HCT116 (cell line): ENCODE measurements around the gene GNB1. TPM values are rescaled to one million over a fixed set of nuclear protein-coding genes. Genes with fewer than 3 reads are reported as not detected.

Experiments
- ATAC-seq: fragments of 200-7000 bp; cut with Tn5 transposase; 2 replicates; pipeline ENCODE4 v1.9.1; 2020; ENCODE audit warnings: mild to moderate bottlenecking, moderate library complexity
- BruUV-seq: library from RNA; stranded (reverse); fragments of 400-500 nt; replicated peaks from 2 replicates; lab custom pipeline; 2021; lab: Mats Ljungman, UMichigan
- CTCF ChIA-PET: fragments of 300-600 bp; sonication (Branson Sonifier 250); formaldehyde crosslinking; loops from one replicate; lab custom pipeline; 2021; ENCODE audit warnings: antibody characterized with exemption; lab: Charles Lee
- POLR2A ChIA-PET: fragments of 300-600, 350-600 bp; sonication (Branson Sonifier 250); formaldehyde crosslinking; loops from one replicate; lab custom pipeline; 2021; ENCODE audit warnings: antibody characterized with exemption; lab: Charles Lee
- RAD21 ChIA-PET, 2 experiments: fragments of 300-600 bp; sonication (Branson Sonifier 250); formaldehyde crosslinking; loops; one replicate each; lab custom pipeline; 2023; ENCODE audit warnings: low total read pairs in 2 of 2; ENCODE audit not compliant: uncharacterized antibody in 2 of 2, unreplicated experiment in 2 of 2, low non-redundant PET in 1 of 2; lab: Charles Lee
- DNase-seq: peaks from one replicate; pipeline ENCODE4 v3.0.0-alpha.2; 2010; ENCODE audit warnings: low read depth, low spot score
- H2AFZ ChIP-seq: fragments of 200-600 bp; shearing (Covaris generic), sonication (generic); 2 replicates; pipeline ENCODE4 v1.6.1; 2017; ENCODE audit warnings: low read depth, mixed run types, mixed read lengths, antibody characterized with exemption, low read length; ENCODE audit not compliant: poor library complexity, severe bottlenecking
- H3K27ac ChIP-seq: 2 replicates; pipeline ENCODE4 v1.5.1; 2012; ENCODE audit warnings: low read depth, low read length
- H3K27me3 ChIP-seq: fragments of 200-600 bp; sonication (generic); 2 replicates; pipeline ENCODE4 v1.6.1; 2016; ENCODE audit warnings: mixed run types, low read length, mixed read lengths; ENCODE audit not compliant: insufficient read depth
- H3K36me3 ChIP-seq, 2 experiments: fragments of 200-500 bp in 1 of 2; fragments of 200-600 bp in 1 of 2; sonication (Bioruptor generic) in 1 of 2; sonication (generic) in 1 of 2; 2 replicates each; pipeline versions ENCODE4 v1.5.1 to v1.6.1; 2014 to 2016; ENCODE audit warnings: low read length in 2 of 2, inconsistent platforms in 1 of 2, mixed read lengths in 1 of 2, mixed run types in 1 of 2; ENCODE audit not compliant: insufficient read depth in 2 of 2, control insufficient read depth in 1 of 2
- H3K4me1 ChIP-seq, 2 experiments: fragments of 200-600 bp in 1 of 2; sonication (generic) in 1 of 2; 2 replicates each; pipeline versions ENCODE4 v1.5.1 to v1.6.1; 2012 to 2017; ENCODE audit warnings: low read length in 2 of 2, inconsistent platforms in 1 of 2, mild to moderate bottlenecking in 1 of 2, mixed read lengths in 1 of 2, mixed run types in 1 of 2, moderate library complexity in 1 of 2; ENCODE audit not compliant: insufficient read depth in 2 of 2, control insufficient read depth in 1 of 2
- H3K4me2 ChIP-seq: fragments of 200-600 bp; sonication (generic); 2 replicates; pipeline ENCODE4 v1.6.1; 2017; ENCODE audit warnings: mixed run types, low read length, mixed read lengths
- H3K4me3 ChIP-seq, 2 experiments: fragments of 200-600 bp in 1 of 2; sonication (generic) in 1 of 2; replicated peaks in 1 of 2; 2 replicates each; pipeline ENCODE4 v1.5.1; 2011 to 2016; ENCODE audit warnings: low read length in 2 of 2, control low read depth in 1 of 2, low read depth in 1 of 2, mild to moderate bottlenecking in 1 of 2, mixed read lengths in 1 of 2, mixed run types in 1 of 2
- H3K79me2 ChIP-seq: fragments of 200-600 bp; sonication (generic); 2 replicates; pipeline ENCODE4 v1.6.1; 2017; ENCODE audit warnings: mild to moderate bottlenecking, mixed run types, low read length, moderate library complexity, mixed read lengths; ENCODE audit not compliant: insufficient read depth
- H3K9ac ChIP-seq: fragments of 200-600 bp; sonication (generic); 2 replicates; pipeline ENCODE4 v1.6.1; 2016; ENCODE audit warnings: low read length, mixed read lengths
- H3K9me2 ChIP-seq: fragments of 200-600 bp; sonication (generic), shearing (Covaris generic); 2 replicates; pipeline ENCODE4 v1.6.1; 2017; ENCODE audit warnings: mixed run types, mild to moderate bottlenecking, moderate library complexity; ENCODE audit not compliant: insufficient read depth
- H3K9me3 ChIP-seq, 2 experiments: fragments of 200-500 bp in 1 of 2; fragments of 200-600 bp in 1 of 2; sonication (Bioruptor generic) in 1 of 2; sonication (generic) in 1 of 2; 2 replicates each; pipeline ENCODE4 v1.6.1; 2014 to 2017; ENCODE audit warnings: low read length in 2 of 2, mixed read lengths in 2 of 2, inconsistent platforms in 1 of 2, low read depth in 1 of 2, mild to moderate bottlenecking in 1 of 2, mixed run types in 1 of 2, moderate library complexity in 1 of 2; ENCODE audit not compliant: control insufficient read depth in 1 of 2, insufficient read depth in 1 of 2
- H4K20me1 ChIP-seq: fragments of 200-600 bp; sonication (generic), shearing (Covaris generic); 2 replicates; pipeline ENCODE4 v1.6.1; 2017; ENCODE audit warnings: mixed run types, mild to moderate bottlenecking, moderate library complexity; ENCODE audit not compliant: insufficient read depth
- CBX3 ChIP-seq: IDR thresholded peaks from 2 replicates; pipeline ENCODE4 v1.6.1; 2012; ENCODE audit warnings: low read depth
- CEBPB ChIP-seq: IDR thresholded peaks from 2 replicates; pipeline ENCODE4 v1.6.1; 2012; ENCODE audit warnings: low read depth
- CTCF ChIP-seq, 3 experiments: fragments of 200-600 bp in 1 of 3; sonication (generic) in 1 of 3; IDR thresholded peaks in 2 of 3; conservative IDR thresholded peaks in 1 of 3; 2 replicates each; pipeline ENCODE4 v1.5.1; 2012 to 2017; ENCODE audit warnings: low read depth in 2 of 3, low read length in 2 of 3, antibody characterized with exemption in 1 of 3, borderline replicate concordance in 1 of 3, control low read depth in 1 of 3, mild to moderate bottlenecking in 1 of 3, mixed read lengths in 1 of 3, mixed run types in 1 of 3, moderate library complexity in 1 of 3; ENCODE audit not compliant: insufficient read depth in 1 of 3
- EGR1 ChIP-seq: IDR thresholded peaks from 2 replicates; pipeline ENCODE4 v1.6.1; 2012; ENCODE audit warnings: low read depth
- EZH2 ChIP-seq: fragments of 200-600 bp; sonication (generic); IDR thresholded peaks from 2 replicates; pipeline ENCODE4 v1.6.1; 2017; ENCODE audit warnings: antibody characterized with exemption, mixed run types
- JUND ChIP-seq: IDR thresholded peaks from 2 replicates; pipeline ENCODE4 v1.6.1; 2012
- MAX ChIP-seq: IDR thresholded peaks from 2 replicates; pipeline ENCODE4 v1.6.1; 2012
- POLR2A ChIP-seq: IDR thresholded peaks from 2 replicates; pipeline ENCODE4 v1.7.0; 2011; ENCODE audit warnings: borderline replicate concordance; ENCODE audit not compliant: insufficient read depth, insufficient read length; ENCODE audit errors: extremely low read depth
- POLR2AphosphoS5 ChIP-seq: IDR thresholded peaks from 2 replicates; pipeline ENCODE4 v1.6.1; 2011; ENCODE audit warnings: mild to moderate bottlenecking, low read depth, low read length, moderate library complexity
- RAD21 ChIP-seq: IDR thresholded peaks from 2 replicates; pipeline ENCODE4 v1.6.1; 2012; ENCODE audit warnings: low read depth, mild to moderate bottlenecking
- SIN3A ChIP-seq: IDR thresholded peaks from 2 replicates; pipeline ENCODE4 v1.6.1; 2012; ENCODE audit warnings: low read depth
- SP1 ChIP-seq: IDR thresholded peaks from 2 replicates; pipeline ENCODE4 v1.6.1; 2012; ENCODE audit warnings: low read depth
- ZNF274 ChIP-seq: fragments of 200-500 bp; sonication (Bioruptor generic); IDR thresholded peaks from 2 replicates; pipeline ENCODE4 v1.6.1; 2014; ENCODE audit warnings: mild to moderate bottlenecking, low read depth, low read length, inconsistent platforms
- intact Hi-C: fragments of 100-400 bp; cut with micrococcal nuclease; formaldehyde crosslinking; loops from 2 replicates; pipeline ENCODE4 v1.10.0; 2022
- total RNA-seq: library from RNA; stranded (reverse); gene quantifications from one replicate; pipeline ENCODE4 v1.2.1, GENCODE V29; 2021; ENCODE audit not compliant: unreplicated experiment
- TF ChIP-seq, protein P1 (sequence below): IDR thresholded peaks from 2 replicates; pipeline ENCODE4 v1.6.1; 2011; ENCODE audit warnings: mild to moderate bottlenecking, low read length, moderate library complexity; ENCODE audit not compliant: insufficient replicate concordance; ENCODE audit errors: extremely low read depth
- TF ChIP-seq, protein P2 (sequence below): IDR thresholded peaks from 2 replicates; pipeline ENCODE4 v1.6.1; 2012

GNB1 gene
- total RNA-seq, 1 experiment from 2014 or later = 371 TPM

- no peak for TF ChIP-seq RAD21
- no peak for TF ChIP-seq CTCF (IDR thresholded peaks at IDR 0.05 in 2 of 3, conservative IDR thresholded peaks at IDR 0.05 in 1 of 3; ENCODE audit: borderline replicate concordance in 1 of 3, insufficient read depth in 1 of 3, low read depth in 2 of 3, low read length in 2 of 3)
- TF ChIP-seq, protein P1, sequence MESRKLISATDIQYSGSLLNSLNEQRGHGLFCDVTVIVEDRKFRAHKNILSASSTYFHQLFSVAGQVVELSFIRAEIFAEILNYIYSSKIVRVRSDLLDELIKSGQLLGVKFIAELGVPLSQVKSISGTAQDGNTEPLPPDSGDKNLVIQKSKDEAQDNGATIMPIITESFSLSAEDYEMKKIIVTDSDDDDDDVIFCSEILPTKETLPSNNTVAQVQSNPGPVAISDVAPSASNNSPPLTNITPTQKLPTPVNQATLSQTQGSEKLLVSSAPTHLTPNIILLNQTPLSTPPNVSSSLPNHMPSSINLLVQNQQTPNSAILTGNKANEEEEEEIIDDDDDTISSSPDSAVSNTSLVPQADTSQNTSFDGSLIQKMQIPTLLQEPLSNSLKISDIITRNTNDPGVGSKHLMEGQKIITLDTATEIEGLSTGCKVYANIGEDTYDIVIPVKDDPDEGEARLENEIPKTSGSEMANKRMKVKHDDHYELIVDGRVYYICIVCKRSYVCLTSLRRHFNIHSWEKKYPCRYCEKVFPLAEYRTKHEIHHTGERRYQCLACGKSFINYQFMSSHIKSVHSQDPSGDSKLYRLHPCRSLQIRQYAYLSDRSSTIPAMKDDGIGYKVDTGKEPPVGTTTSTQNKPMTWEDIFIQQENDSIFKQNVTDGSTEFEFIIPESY = no peak
- no peak for TF ChIP-seq SIN3A
- no peak for TF ChIP-seq CBX3
- TF ChIP-seq EZH2 = no peak
- TF ChIP-seq, all 23 proteins: peak for 0
Measured at GRCh38 chr1:1914971-1915692, 24.2 kb upstream of the GNB1 start, which contains the start of gene CALML6 (continued).

GRCh38 chr1:1914101-1914970 lies 23.4 kb upstream of the GNB1 start:
- no peak overlapping the region for H2AFZ ChIP-seq
- ChIA-PET CTCF (no interaction called here), POLR2A (no interaction called here), RAD21 (no interaction called here)
- H3K4me3 ChIP-seq = no peak overlapping the region
- H3K9me3 ChIP-seq = no peaks in the 10 kb centered on the region
- BruUV-seq = no TSS peak
- no peak overlapping the region for H3K4me2 ChIP-seq
- intact Hi-C loops = no loop called here
- H3K79me2 ChIP-seq = 0 out of 2 replicates have a peak, but pooled peaks cover 8% of the 10 kb centered on the region
- H4K20me1 ChIP-seq = no peaks in the 10 kb centered on the region
- ATAC-seq (no peak), DNase-seq (no peak)
- H3K27me3 ChIP-seq = no peaks in the 10 kb centered on the region
- no peak overlapping the region for H3K9ac ChIP-seq
- H3K36me3 ChIP-seq = no peaks in the 10 kb centered on the region
- peaks cover 12 to 29% of the 10 kb centered on the region in 2 experiments for H3K4me1 ChIP-seq
- no peak overlapping the region for H3K27ac ChIP-seq
- H3K9me2 ChIP-seq = no peaks in the 10 kb centered on the region
- no peak for TF ChIP-seq CBX3
- TF ChIP-seq CTCF (IDR thresholded peaks at IDR 0.05 in 2 of 3, conservative IDR thresholded peaks at IDR 0.05 in 1 of 3; ENCODE audit: borderline replicate concordance in 1 of 3, insufficient read depth in 1 of 3, low read depth in 2 of 3, low read length in 2 of 3) = no peak
- TF ChIP-seq MAX = no peak
- TF ChIP-seq JUND = no peak
- no peak for TF ChIP-seq POLR2A
- no peak for TF ChIP-seq SP1
- TF ChIP-seq EGR1 = no peak
- TF ChIP-seq CEBPB = no peak
- no peak for TF ChIP-seq ZNF274
- TF ChIP-seq, protein P2, sequence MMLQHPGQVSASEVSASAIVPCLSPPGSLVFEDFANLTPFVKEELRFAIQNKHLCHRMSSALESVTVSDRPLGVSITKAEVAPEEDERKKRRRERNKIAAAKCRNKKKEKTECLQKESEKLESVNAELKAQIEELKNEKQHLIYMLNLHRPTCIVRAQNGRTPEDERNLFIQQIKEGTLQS = no peak
- no peak for TF ChIP-seq RAD21
- TF ChIP-seq SIN3A = no peak
- TF ChIP-seq POLR2AphosphoS5 = no peak
